Ovary (tissue), 9 donors: ENCODE measurements around the gene PLPPR5. TPM values are rescaled to one million over a fixed set of nuclear protein-coding genes. Genes with fewer than 3 reads are reported as not detected.

Experiments used
- DNase-seq, 5 donors: peaks; one replicate each; pipeline ENCODE4 v3.0.0-alpha.2; 2019 to 2020
- H3K27ac ChIP-seq, 2 donors: fragments of 200-600 bp; one replicate each; pipeline versions ENCODE4 v1.5.1 to v1.8.0; 2019 to 2022
- H3K27me3 ChIP-seq: fragments of 200-600 bp; one replicate; pipeline ENCODE4 v1.8.0; 2022
- H3K36me3 ChIP-seq: fragments of 200-600 bp; sonication (generic); one replicate; pipeline ENCODE4 v1.5.1; 2019
- H3K4me1 ChIP-seq: one replicate; pipeline ENCODE4 v1.8.1; 2013; ENCODE audit warnings: mild to moderate bottlenecking, moderate library complexity; ENCODE audit not compliant: insufficient read depth
- H3K4me3 ChIP-seq: fragments of 200-600 bp; sonication (generic); one replicate; pipeline ENCODE4 v1.5.1; 2017
- H3K9me3 ChIP-seq, 2 donors: fragments of 200-600 bp in 1 of 2; sonication (generic) in 1 of 2; one replicate each; pipeline versions ENCODE4 v1.5.1 to v1.8.1; 2013 to 2019; ENCODE audit warnings: mild to moderate bottlenecking in 1 of 2, moderate library complexity in 1 of 2
- CTCF ChIP-seq, 3 donors: fragments of 450-650 bp in 2 of 3; fragments of 200-600 bp in 1 of 3; IDR thresholded peaks; one replicate each; pipeline versions ENCODE4 v1.5.1 to v1.8.0; 2016 to 2022; ENCODE audit warnings: antibody characterized with exemption in 3 of 3, mild to moderate bottlenecking in 1 of 3
- EP300 ChIP-seq: sonication (generic); formaldehyde crosslinking; IDR thresholded peaks from one replicate; pipeline ENCODE4 v1.6.1; 2017; ENCODE audit warnings: antibody characterized with exemption
- POLR2A ChIP-seq: fragments of 450-650 bp; IDR thresholded peaks from one replicate; pipeline ENCODE4 v1.6.1; 2017; ENCODE audit warnings: antibody characterized with exemption, mild to moderate bottlenecking, moderate library complexity
- WGBS, 3 donors: extraction: QIAGEN DNeasy Blood & Tissue Kit in 1 of 3; methylation state at CpG; one replicate each; pipeline versions ENCODE4 v1.1.5 to v1.1.7; 2013 to 2017; 5-methylcytosine and 5-hydroxymethylcytosine counted together
- intact Hi-C, 4 donors: fragments of 100-400 bp; cut with DNase I; formaldehyde crosslinking; loops; one replicate each; pipeline versions ENCODE4 v1.11.0 to v1.15.1; 2022 to 2023
- polyA plus RNA-seq, 2 donors: library from polyadenylated mRNA; stranded (reverse); fragments of 200-250 nt in 1 of 2; fragments of 350-450 nt in 1 of 2; fragmentation: Illumina TruSeq in 1 of 2; extraction: RNeasy Lipid Tissue Mini Kit (QIAGEN cat#74804) in 1 of 2; gene quantifications; one replicate each; pipeline ENCODE4 v1.2.3, GENCODE V29; 2013 to 2014
- small RNA-seq: library from RNA; depleted of rRNA; stranded (forward); fragments of <200 nt; gene quantifications from one replicate; pipeline ENCODE3, GENCODE V24; 2016
- total RNA-seq, 7 donors: library from RNA; depleted of rRNA in 2 of 7; stranded (reverse); fragments of >200 nt in 2 of 7; fragmentation: NEBNext Ultra II Directional in 3 of 7; extraction: Animal tissue kit (Norgen Biotek cat#: 25700) in 3 of 7; gene quantifications; one replicate each; pipeline versions ENCODE4 v1.1.0 to v1.2.4, GENCODE V29; 2016 to 2023
- donor health status: DM: no; HTN: no; CAD: no; lungs with moderate emphysema.
- donor health status: DM: no; HTN: no; CAD: no.
- donor health status: Bipolar disorder and iron deficiency.
- donor health status: DM: yes; HTN: yes; CAD: no.
- donor health status: DM: no; HTN: no; CAD: no.
- donor health status: DM: yes; HTN: yes; CAD: no.

Gene PLPPR5
- total and polyA plus RNA-seq, 9 donors, result not detected

GRCh38 chr1:98842241-98842640 is 162.4 kb downstream of the PLPPR5 start:
- no peaks in the 10 kb centered on the region for H3K4me1 ChIP-seq
- H3K4me3 ChIP-seq, result no peak overlapping the region
- TF ChIP-seq CTCF (IDR thresholded peaks at IDR 0.05) (no peak), EP300 (no peak), POLR2A (no peak)
- H3K27me3 ChIP-seq, result no peaks in the 10 kb centered on the region
- intact Hi-C loops, result no loop called here
- H3K36me3 ChIP-seq, result no peaks in the 10 kb centered on the region
- H3K9me3 ChIP-seq, result no peaks in the 10 kb centered on the region
- H3K27ac ChIP-seq, result no peak overlapping the region
- WGBS, 3 donors, result 60 to 72% (median 72%) methylated on average over 2 of the region's 2 CpGs
- DNase-seq, result no peak

Small RNA genes lying within 50 kb of the gene (small RNA-seq; reads per million reads assigned to genes)
- not detected for gene AL445433.1
